HG03039 (cell line): ENCODE results near the gene TMEM8B.

Experiments
- ATAC-seq: cut with Tn5 transposase; IDR thresholded peaks from one replicate; pipeline ENCODE4 v1.9.1; 2021; ENCODE audit warnings: mild to moderate bottlenecking, moderate library complexity; ENCODE audit not compliant: unreplicated experiment

TMEM8B gene

GRCh38 chr9:35810122-35810521 lies 18.9 kb upstream of the TMEM8B start:
- no peak for ATAC-seq

DNA sequence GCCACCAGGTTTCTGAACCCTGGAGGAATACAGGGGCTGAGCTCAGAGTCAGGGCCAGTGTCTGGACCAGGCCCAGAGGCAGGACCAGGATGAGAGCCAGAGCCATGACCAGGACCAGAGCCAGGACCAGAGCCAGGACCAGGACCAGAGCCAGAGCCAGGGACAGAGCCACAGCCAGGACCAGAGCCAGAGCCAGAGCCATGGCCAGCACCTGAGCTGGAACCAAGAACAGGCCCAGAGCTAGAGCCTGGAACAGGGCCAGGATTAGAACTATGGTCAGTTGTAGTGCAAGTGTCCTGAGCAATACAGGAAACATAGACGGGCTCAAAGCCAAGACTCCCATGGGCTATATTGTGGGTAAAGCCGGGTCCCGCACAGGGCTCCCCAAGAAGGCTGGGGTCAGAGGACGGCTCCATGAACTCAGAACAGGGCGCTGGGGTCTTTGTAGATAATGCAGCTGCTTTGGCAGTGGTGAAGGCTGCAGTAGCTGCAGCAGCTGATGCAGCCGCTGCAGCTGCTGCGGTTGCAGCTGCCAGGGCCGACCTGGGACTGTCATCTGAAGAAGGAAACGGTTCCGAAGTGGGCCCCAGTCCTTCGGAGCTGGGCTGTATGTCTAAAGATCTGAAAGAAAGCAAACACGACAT lies 17.5 kb upstream of the TMEM8B start:
- ATAC-seq = no peak

DNA sequence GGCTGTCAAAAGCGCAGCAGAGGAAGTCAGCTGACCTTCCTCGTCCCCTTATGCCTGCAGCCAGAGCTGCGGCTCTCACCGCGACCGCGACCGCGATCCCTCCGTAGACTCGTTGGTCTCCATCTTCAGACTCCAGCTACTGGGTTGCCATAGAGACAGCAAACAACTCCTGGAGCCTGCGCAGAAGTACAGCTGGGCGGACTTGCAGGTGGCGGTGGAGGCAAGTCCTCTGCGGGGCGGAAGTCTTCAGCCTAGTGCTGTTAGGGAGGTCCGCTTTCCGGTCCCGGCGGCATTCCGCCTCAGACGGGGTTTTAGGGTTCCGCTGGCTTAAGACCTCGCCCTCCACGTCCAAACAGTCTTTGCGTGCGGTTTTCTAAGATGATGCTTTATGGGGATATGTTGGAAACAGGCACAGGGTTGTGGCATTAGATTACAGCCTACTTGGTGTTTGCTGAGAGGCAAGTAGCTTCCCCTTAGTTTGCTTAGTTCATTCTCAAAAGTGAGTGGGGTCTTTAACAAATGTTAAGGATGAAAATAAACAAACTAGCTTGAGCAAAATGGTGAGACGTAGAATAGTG lies 16.9 kb upstream of the TMEM8B start, which contains the start of gene SPAG8:
Gene SPAG8 (minus strand): TSS at position 238 of the 578 bp plus-strand sequence. CDS start 115 bp downstream, at position 123.
- ATAC-seq = peak; percentile 54

DNA sequence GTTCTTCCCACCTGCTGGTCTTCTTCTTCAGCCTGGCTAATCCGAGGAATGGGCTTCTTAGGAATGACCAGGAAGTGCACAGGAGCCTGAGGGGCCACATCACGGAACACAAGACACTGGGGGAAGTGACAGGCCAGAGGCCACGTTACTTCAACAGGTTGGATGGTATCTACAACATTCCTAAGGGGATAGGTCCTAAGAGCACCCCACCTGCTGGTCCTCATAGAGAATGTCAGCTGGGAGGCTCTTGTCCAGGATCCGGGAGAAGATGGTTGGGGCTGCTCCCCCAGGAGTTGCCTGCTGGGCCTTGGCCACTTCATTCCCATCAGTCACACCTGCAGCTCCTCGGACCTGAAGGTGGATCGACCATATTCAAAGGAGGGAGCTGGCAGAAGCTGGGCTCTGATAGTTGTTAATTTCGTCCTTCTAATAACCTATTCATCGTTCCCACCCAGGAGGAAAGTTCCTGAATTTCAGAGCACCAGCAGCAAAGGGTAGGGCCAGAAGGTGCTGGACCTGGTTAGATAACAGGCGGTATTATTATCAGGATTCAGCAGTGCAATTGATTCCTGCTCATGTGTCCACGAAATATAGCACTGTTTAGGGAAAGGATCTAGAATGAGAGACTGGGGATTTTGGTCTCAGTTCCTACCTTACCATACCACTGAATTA lies 15.5 kb upstream of the TMEM8B start:
- ATAC-seq = no peak

DNA sequence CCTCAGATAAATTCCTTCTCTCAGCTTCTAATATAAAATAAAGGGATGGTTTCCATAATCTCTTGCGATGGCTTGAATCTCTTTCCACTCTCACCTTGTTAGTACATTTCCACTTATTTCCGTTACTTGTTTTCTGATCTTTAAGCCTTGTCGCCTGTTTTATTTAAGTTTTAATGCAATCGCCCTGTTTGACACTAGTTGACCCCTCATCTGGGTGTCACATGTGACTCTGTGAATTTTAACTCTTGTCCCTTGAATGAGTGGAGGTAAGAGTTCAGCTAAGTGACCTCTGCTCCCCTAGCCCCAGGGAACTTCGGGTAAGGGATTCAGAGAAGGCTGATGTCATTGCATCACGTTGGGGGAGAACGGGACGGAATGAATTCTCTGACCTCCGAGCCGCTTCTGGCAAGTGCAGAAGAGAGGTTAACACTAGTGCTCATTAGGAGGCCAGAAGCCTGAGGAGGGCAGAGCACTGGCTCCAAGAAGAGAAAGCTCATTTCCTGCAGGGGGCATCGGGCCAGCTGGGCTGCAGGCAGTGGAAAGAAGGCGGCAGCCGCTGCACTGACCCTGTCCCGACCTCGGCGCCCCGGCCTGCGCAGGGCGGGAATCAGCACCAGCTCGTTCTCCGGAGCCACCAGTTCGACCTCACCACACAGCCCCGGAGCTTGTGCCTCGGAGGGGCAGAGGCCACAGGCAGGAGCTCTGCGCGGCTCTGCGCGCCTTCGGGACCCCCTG lies 14.8 kb upstream of the TMEM8B start:
- ATAC-seq = peak; percentile 20

- ATAC-seq = peak; percentile 64
Measured at GRCh38 chr9:35814841-35815543, 14.0 kb upstream of the TMEM8B start, which contains the start of gene HINT2. Gene HINT2, minus strand, starts transcription at chr9:35815042. Its CDS starts 63 bp downstream, at chr9:35814979.

DNA sequence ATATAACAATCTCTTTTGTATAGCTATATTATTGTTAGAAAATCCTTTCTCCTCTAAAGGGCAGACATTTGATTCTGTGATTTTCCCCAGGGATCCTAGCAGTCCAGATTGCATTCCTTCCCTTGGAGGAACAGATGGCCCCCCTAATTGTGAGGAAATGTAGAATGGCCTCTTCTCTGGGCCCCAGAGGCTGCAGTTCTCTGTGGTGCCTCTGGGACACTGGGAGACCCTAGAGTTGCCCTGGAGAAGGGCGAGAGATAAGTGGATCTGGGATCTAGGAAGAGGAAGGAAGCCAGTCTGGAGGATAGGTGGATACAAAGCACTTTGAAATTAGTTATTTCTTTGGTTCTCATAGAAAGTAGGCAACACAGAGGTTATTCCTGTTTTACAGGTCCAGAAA lies 12.3 kb upstream of the TMEM8B start:
- no peak for ATAC-seq

DNA sequence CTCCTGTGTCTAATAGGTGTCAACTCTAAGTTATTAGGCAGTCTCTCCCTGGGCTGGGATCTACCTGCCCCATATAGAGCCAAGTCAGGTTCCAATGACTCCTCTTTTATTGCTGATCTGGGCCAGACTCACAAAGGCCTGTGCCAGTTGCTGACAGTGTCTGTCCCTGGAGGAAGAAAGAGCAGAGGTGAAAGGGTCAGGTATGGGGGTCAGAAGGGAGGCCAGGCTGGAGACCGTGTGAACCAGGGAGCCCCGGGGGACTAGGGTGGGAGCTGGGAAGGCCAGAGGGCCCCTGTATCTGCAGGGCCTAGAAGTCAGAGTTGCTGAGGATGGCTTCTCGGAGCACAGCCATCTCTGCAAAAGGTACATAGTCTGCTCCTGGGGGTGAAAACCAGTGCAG lies 10.7 kb upstream of the TMEM8B start:
- no peak for ATAC-seq

DNA sequence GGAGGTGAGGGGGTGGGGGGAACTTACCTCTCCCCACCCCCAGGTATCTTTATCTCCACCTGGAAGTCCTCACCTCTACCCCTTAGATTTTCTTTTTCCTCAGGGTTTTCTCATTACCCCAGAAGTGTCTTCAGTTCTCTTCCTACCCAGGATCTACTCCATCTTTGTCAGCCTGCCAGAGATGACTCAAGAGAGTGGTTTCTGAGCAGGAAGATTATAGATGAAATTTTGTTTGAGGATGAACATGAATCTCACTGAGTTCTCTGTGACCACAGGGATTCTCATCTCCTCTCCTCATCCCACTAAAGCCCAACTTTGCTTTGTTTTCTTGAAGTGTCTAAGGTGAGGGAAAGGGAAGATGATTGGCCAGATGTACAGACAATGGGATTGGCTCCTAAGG lies 9.0 kb upstream of the TMEM8B start:
- ATAC-seq = no peak

GRCh38 chr9:35822926-35823325 lies 6.1 kb upstream of the TMEM8B start:
- no peak for ATAC-seq

GRCh38 chr9:35826071-35826701 lies 2.8 kb upstream of the TMEM8B start:
- ATAC-seq = peak; percentile 37

DNA sequence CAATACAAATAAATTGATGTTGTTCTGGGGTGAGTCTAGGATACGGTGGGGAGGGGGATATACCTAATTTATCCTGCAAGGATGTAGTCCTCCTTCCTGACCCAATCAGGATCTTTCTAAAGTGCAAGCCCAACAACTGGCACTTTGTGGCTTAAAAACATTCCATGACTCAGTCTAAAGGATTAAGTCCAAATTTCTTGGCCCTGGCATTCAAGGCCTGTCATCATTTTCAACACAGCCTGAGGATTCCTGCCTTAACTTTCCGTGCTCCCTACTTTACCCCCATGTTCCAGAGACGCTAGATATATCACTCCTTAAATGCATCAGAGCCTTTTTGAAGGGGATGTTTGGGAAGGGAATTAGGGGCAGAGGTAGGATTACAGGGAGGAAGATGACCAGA lies 1.5 kb upstream of the TMEM8B start:
- no peak for ATAC-seq

DNA sequence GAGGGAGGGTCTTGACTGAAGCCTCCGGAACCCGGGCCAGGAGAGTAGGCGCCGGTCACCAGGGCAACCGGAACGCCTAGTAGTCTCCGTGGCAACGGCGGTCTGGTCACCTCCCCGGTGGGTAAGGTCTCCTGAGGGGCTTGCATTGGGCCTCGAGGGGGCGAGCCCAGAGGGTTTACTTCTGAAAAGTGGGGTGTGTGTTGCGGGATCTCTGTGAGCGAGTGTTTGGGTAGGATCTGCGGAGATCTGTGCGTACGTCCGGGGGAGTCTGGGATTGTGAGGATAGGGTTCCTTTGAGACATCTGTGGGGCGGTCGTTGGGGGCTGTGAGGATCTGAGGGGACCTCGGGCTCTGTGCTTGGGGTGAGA lies 328 bp upstream of the TMEM8B start, which contains the start of gene FAM221B:
Gene FAM221B (minus strand): TSS at position 17 of the 368 bp plus-strand sequence. CDS start 2,571 bp downstream, outside the sequence.
- ATAC-seq = no peak

GRCh38 chr9:35829764-35830096 lies 702 bp downstream of the TMEM8B start:
- no peak for ATAC-seq

DNA sequence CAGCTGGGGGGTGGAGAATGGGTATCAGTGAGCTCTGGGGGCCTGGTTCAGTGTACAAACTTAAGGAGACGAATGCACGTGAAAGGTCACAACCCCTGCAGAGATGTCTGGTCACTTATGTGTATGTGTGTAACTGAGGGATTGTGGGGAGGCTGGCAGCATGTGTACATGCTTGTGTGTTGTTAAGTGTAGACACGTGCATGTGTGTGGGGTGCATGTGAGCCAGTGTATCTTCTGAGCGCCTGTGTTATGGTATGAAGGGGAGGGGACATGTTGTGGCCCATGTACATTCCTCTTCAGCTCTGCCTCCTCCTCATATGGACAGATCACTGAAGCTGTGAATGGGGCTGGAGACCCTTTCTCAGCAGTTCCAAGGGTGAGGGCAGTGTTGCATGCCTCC lies 2.0 kb downstream of the TMEM8B start:
- ATAC-seq = no peak

- no peak for ATAC-seq
Measured at GRCh38 chr9:35832814-35833213, 3.8 kb downstream of the TMEM8B start.

DNA sequence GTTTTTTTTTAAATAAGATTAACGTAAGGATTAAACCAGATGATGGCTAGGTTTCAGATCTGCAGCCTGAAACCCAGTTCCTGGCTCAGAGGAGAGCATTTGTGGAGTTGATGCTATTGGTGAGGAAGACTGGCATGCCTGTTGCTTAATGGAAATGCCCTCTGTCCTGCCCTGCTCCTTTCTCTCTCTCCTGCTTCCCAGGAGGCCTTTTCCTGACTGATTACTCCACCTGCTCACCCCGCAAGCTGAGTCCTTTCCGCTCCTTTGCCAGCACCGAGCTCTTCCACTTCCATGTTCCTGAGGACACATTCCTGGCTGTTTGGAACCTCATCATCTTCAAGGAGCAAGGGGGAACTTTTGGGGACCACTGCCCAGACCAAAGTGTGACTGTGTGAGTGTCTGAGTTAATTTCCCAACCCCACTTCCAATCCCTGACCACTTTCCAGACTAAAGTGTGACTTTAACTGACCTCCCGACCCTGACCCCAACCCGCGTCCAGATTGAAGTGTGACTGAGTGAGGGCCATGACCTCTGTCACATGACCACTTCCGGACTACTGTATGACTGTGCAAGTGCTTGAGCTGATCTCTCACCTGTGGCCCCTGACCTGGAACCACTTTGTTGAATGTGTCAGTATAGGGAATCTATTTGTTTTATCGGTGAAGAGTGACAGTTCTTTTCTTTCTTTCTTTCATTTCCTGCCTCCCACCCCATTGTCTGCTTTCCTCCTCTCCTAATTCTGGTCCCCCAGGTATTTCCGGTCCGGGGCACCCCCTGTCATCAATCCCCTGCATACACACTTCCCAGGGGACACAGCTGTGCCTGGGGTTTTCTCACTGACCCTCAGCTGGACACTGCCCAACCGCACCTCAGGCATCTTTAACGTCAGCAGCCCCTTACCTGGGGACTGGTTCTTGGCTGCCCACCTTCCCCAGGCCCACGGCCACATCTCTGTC lies 5.5 kb downstream of the TMEM8B start:
- ATAC-seq = no peak

- no peak for ATAC-seq
Measured at GRCh38 chr9:35835216-35835632, 6.2 kb downstream of the TMEM8B start.

- ATAC-seq = no peak
Measured at GRCh38 chr9:35835766-35836165, 6.7 kb downstream of the TMEM8B start.
